NCI-H524 treated with DMSO at 0.1 percent for 48 hours (cell line): ENCODE data around the gene CHST14.
"Not testable (repeated sequence)": the region's sequence is repeated elsewhere in the genome, so short reads cannot be mapped to it uniquely, and the experiment has no call there.

Experiments
- DNase-seq: peaks from one replicate; lab custom pipeline; 2025; lab: John Stamatoyannopoulos, UW

CHST14 gene

GRCh38 chr15:40440743-40441564 is 29.8 kb upstream of the CHST14 start, which contains the start of gene BAHD1:
BAHD1 (plus strand) TSS chr15:40440953; CDS start chr15:40458465, 17,512 bp downstream.
- DNase-seq = peak; percentile 73

- no peak for DNase-seq
These were observed 28.9 kb upstream of the CHST14 start for GRCh38 chr15:40441565-40442531.

- DNase-seq = no peak
These were observed 27.5 kb upstream of the CHST14 start for GRCh38 chr15:40443255-40443654.

- no peak for DNase-seq
These were observed 26.9 kb upstream of the CHST14 start for GRCh38 chr15:40443846-40444245.

GRCh38 chr15:40444736-40445135 is 26.0 kb upstream of the CHST14 start:
- no peak for DNase-seq

- no peak for DNase-seq
These were observed 25.3 kb upstream of the CHST14 start for GRCh38 chr15:40445421-40445922.

GRCh38 chr15:40446144-40446543 is 24.6 kb upstream of the CHST14 start:
- no peak for DNase-seq

GRCh38 chr15:40448354-40448753 is 22.4 kb upstream of the CHST14 start:
- DNase-seq = no peak

GRCh38 chr15:40449275-40449674 is 21.5 kb upstream of the CHST14 start:
- no peak for DNase-seq

GRCh38 chr15:40450047-40450446 is 20.7 kb upstream of the CHST14 start:
- no peak for DNase-seq

- no peak for DNase-seq
These were observed 19.1 kb upstream of the CHST14 start for GRCh38 chr15:40451527-40452158.

- no peak for DNase-seq
These were observed 18.3 kb upstream of the CHST14 start for GRCh38 chr15:40452296-40453090.

GRCh38 chr15:40453941-40454340 is 16.8 kb upstream of the CHST14 start:
- not testable (repeated sequence) for DNase-seq

- no peak for DNase-seq
These were observed 15.8 kb upstream of the CHST14 start for GRCh38 chr15:40454904-40455391.

- DNase-seq = no peak
These were observed 14.5 kb upstream of the CHST14 start for GRCh38 chr15:40456299-40456712.

- DNase-seq = no peak
These were observed 14.0 kb upstream of the CHST14 start for GRCh38 chr15:40456738-40457137.

- no peak for DNase-seq
These were observed 12.1 kb upstream of the CHST14 start for GRCh38 chr15:40458495-40459371.

GRCh38 chr15:40459391-40460015 is 11.3 kb upstream of the CHST14 start:
- DNase-seq = no peak

- DNase-seq = no peak
These were observed 10.4 kb upstream of the CHST14 start for GRCh38 chr15:40460404-40460803.

GRCh38 chr15:40461958-40462357 is 8.8 kb upstream of the CHST14 start:
- no peak for DNase-seq
